SJSA1 (cell line): ENCODE results near the gene PANK4. TPM values are rescaled to one million over a fixed set of nuclear protein-coding genes. Genes with fewer than 3 reads are reported as not detected.
"Not testable (repeated sequence)": the region's sequence is repeated elsewhere in the genome, so short reads cannot be mapped to it uniquely, and the experiment has no call there.

Source experiments
- DNase-seq, 2 experiments: peaks; one replicate each; pipeline ENCODE4 v3.0.0-alpha.2; 2015 to 2020; ENCODE audit warnings: low spot score in 2 of 2, low read depth in 1 of 2
- H3K27ac ChIP-seq: fragments of 250-450 bp; sonication (Bioruptor Pico); 2 replicates; pipeline ENCODE4 v1.5.1; 2020; ENCODE audit warnings: mild to moderate bottlenecking, moderate library complexity
- H3K27me3 ChIP-seq: fragments of 250-450 bp; sonication (Bioruptor Pico); replicated peaks from 2 replicates; pipeline ENCODE4 v1.5.1; 2020; ENCODE audit warnings: mild to moderate bottlenecking, moderate library complexity
- H3K36me3 ChIP-seq: fragments of 250-450 bp; sonication (Bioruptor Pico); 2 replicates; pipeline ENCODE4 v1.5.1; 2020; ENCODE audit warnings: mild to moderate bottlenecking
- H3K4me1 ChIP-seq: fragments of 250-450 bp; sonication (Bioruptor Pico); replicated peaks from 2 replicates; pipeline ENCODE4 v1.6.1; 2021; ENCODE audit warnings: mild to moderate bottlenecking
- H3K4me3 ChIP-seq: fragments of 250-450 bp; sonication (Bioruptor Pico); 2 replicates; pipeline ENCODE4 v1.5.1; 2020; ENCODE audit warnings: mild to moderate bottlenecking
- H3K9me3 ChIP-seq: fragments of 250-450 bp; sonication (Bioruptor Pico); replicated peaks from 2 replicates; pipeline ENCODE4 v1.5.1; 2020; ENCODE audit warnings: mild to moderate bottlenecking
- total RNA-seq: library from RNA; depleted of rRNA; stranded (reverse); fragments of >200 nt; shearing (Covaris generic); gene quantifications from 2 replicates; pipeline ENCODE4 v1.2.3, GENCODE V29; 2014; rRNA removed

Gene PANK4
- total RNA-seq, 1 experiment from 2014 or later, result 39.9 TPM

- H3K4me3 ChIP-seq, H3K36me3 ChIP-seq, H3K4me1 ChIP-seq, H3K27ac ChIP-seq, DNase-seq, H3K9me3 ChIP-seq: not testable (repeated sequence)
- peaks cover 16% of the 10 kb centered on the region for H3K27me3 ChIP-seq
Observed at GRCh38 chr1:2459102-2459753, 67.2 kb downstream of the PANK4 start.

GRCh38 chr1:2458687-2459086, 67.7 kb downstream of the PANK4 start:
- H3K4me1 ChIP-seq, result peaks cover 8% of the 10 kb centered on the region
- no peak overlapping the region for H3K4me3 ChIP-seq
- H3K27ac ChIP-seq, result no peak overlapping the region
- peaks cover 13% of the 10 kb centered on the region for H3K27me3 ChIP-seq
- H3K9me3 ChIP-seq, result 0 out of 2 replicates have a peak, but pooled peaks cover 6% of the 10 kb centered on the region
- no peaks in the 10 kb centered on the region for H3K36me3 ChIP-seq
- no peak for DNase-seq

Other genes with a start within 250 kb of the PANK4 start
- gene MORN1, start 135.0 kb downstream of the PANK4 start, total RNA-seq, result 2.3 and 5.0 TPM in 2 replicates
- gene RER1, start 134.8 kb downstream of the PANK4 start, total RNA-seq, result 90.3 and 269 TPM in 2 replicates
- gene PEX10, start 114.0 kb downstream of the PANK4 start, total RNA-seq, result 29.3 and 37.3 TPM in 2 replicates
- gene PLCH2, start 50.3 kb downstream of the PANK4 start, total RNA-seq, result 0.24 TPM in 1 of 2 replicates, not detected in the other
- not detected in 2 replicates for gene HES5, start 3.7 kb upstream of the PANK4 start, total RNA-seq
- 8.1 and 22.2 TPM in 2 replicates for gene TNFRSF14, start 29.8 kb upstream of the PANK4 start, total RNA-seq
- 15.2 and 16.4 TPM in 2 replicates for gene PRXL2B, start 60.2 kb upstream of the PANK4 start, total RNA-seq
- not detected in 2 replicates for gene MMEL1, start 106.4 kb upstream of the PANK4 start, total RNA-seq